CD14-positive monocyte (primary cell): Measurements from ENCODE around the gene AQP9. TPM values are rescaled to one million over a fixed set of nuclear protein-coding genes. Genes with fewer than 3 reads are reported as not detected.

Experiments
- DNase-seq, 3 donors: peaks; one replicate each; pipeline ENCODE4 v3.0.0-alpha.2; 2011 to 2022
- H2AFZ ChIP-seq: 2 replicates; pipeline ENCODE4 v1.6.0; 2012; ENCODE audit warnings: mild to moderate bottlenecking, low read depth, low read length, inconsistent platforms; ENCODE audit not compliant: insufficient read depth, poor library complexity, severe bottlenecking
- H3K27ac ChIP-seq, 2 donors: 1 replicate in 1 of 2; 2 replicates in 1 of 2; pipeline ENCODE4 v1.5.1; 2012 to 2013; ENCODE audit warnings: low read length in 2 of 2, control low read depth in 1 of 2, inconsistent platforms in 1 of 2, low read depth in 1 of 2, mild to moderate bottlenecking in 1 of 2
- H3K27me3 ChIP-seq, 2 donors: one replicate each; pipeline versions ENCODE4 v1.6.0 to v1.6.1; 2011 to 2013; ENCODE audit warnings: low read length in 2 of 2; ENCODE audit not compliant: control insufficient read depth in 2 of 2, insufficient read depth in 2 of 2
- H3K36me3 ChIP-seq, 2 donors: replicated peaks in 1 of 2; 1 replicate in 1 of 2; 2 replicates in 1 of 2; pipeline versions ENCODE4 v1.5.1 to v1.6.1; 2012 to 2013; ENCODE audit warnings: low read length in 2 of 2, control low read depth in 1 of 2, inconsistent platforms in 1 of 2, mild to moderate bottlenecking in 1 of 2; ENCODE audit not compliant: insufficient read depth in 2 of 2, control insufficient read depth in 1 of 2
- H3K4me1 ChIP-seq, 2 donors: 1 replicate in 1 of 2; 2 replicates in 1 of 2; pipeline versions ENCODE4 v1.5.1 to v1.6.1; 2012 to 2013; ENCODE audit warnings: low read length in 2 of 2, control low read depth in 1 of 2, inconsistent platforms in 1 of 2, mild to moderate bottlenecking in 1 of 2, moderate library complexity in 1 of 2; ENCODE audit not compliant: insufficient read depth in 2 of 2, control insufficient read depth in 1 of 2
- H3K4me2 ChIP-seq: replicated peaks from 2 replicates; pipeline ENCODE3; 2012; ENCODE audit warnings: low read length, moderate library complexity, mild to moderate bottlenecking; ENCODE audit not compliant: poor library complexity, severe bottlenecking; ENCODE audit errors: extremely low read depth
- H3K4me3 ChIP-seq, 3 experiments: fragments of 200-600 bp in 1 of 3; sonication (generic) in 1 of 3; replicated peaks in 1 of 3; 1 replicate in 2 of 3; 2 replicates in 1 of 3; pipeline ENCODE4 v1.5.1; 2011 to 2013; ENCODE audit warnings: low read length in 3 of 3, mild to moderate bottlenecking in 3 of 3, control low read depth in 2 of 3, low read depth in 2 of 3, inconsistent platforms in 1 of 3, moderate library complexity in 1 of 3
- H3K79me2 ChIP-seq: 2 replicates; pipeline ENCODE4 v1.6.0; 2012; ENCODE audit warnings: mild to moderate bottlenecking, control low read depth, inconsistent platforms, low read length, moderate library complexity; ENCODE audit not compliant: insufficient read depth
- H3K9ac ChIP-seq: 2 replicates; pipeline ENCODE4 v1.6.0; 2017; ENCODE audit warnings: low read length, mild to moderate bottlenecking; ENCODE audit not compliant: insufficient read depth, poor library complexity, severe bottlenecking
- H3K9me3 ChIP-seq, 2 donors: replicated peaks in 1 of 2; 1 replicate in 1 of 2; 2 replicates in 1 of 2; pipeline versions ENCODE4 v1.5.1 to v1.6.1; 2012 to 2013; ENCODE audit warnings: low read length in 2 of 2, control low read depth in 1 of 2; ENCODE audit not compliant: control insufficient read depth in 1 of 2, insufficient read depth in 1 of 2
- H4K20me1 ChIP-seq: 2 replicates; pipeline ENCODE4 v1.6.0; 2012; ENCODE audit warnings: mild to moderate bottlenecking, low read length, control low read depth, moderate library complexity; ENCODE audit not compliant: insufficient read depth
- H3K27ac Mint-ChIP-seq, 7 donors: one replicate each; pipeline ENCODE4 v1.8.0; 2020; ENCODE audit warnings: mild to moderate bottlenecking in 7 of 7, mixed read lengths in 7 of 7, moderate library complexity in 6 of 7, inconsistent platforms in 2 of 7
- H3K27me3 Mint-ChIP-seq, 3 donors: one replicate each; pipeline ENCODE4 v1.8.0; 2021 to 2022; ENCODE audit warnings: low read depth in 3 of 3, mild to moderate bottlenecking in 3 of 3, mixed read lengths in 3 of 3, moderate library complexity in 3 of 3, inconsistent platforms in 1 of 3
- H3K36me3 Mint-ChIP-seq, 2 donors: one replicate each; pipeline ENCODE4 v1.8.0; 2020; ENCODE audit warnings: mixed read lengths in 2 of 2, inconsistent platforms in 1 of 2, mild to moderate bottlenecking in 1 of 2
- H3K4me1 Mint-ChIP-seq: one replicate; pipeline ENCODE4 v1.8.0; 2020; ENCODE audit warnings: mild to moderate bottlenecking, mixed read lengths
- H3K4me3 Mint-ChIP-seq, 2 donors: one replicate each; pipeline ENCODE4 v1.8.0; 2020; ENCODE audit warnings: mild to moderate bottlenecking in 2 of 2, mixed read lengths in 2 of 2, moderate library complexity in 1 of 2
- H3K9me3 Mint-ChIP-seq, 7 donors: one replicate each; pipeline ENCODE4 v1.8.0; 2020 to 2022; ENCODE audit warnings: mixed read lengths in 7 of 7, mild to moderate bottlenecking in 6 of 7, moderate library complexity in 6 of 7, inconsistent platforms in 2 of 7
- CTCF ChIP-seq: fragments of 200-600 bp; IDR thresholded peaks from one replicate; pipeline ENCODE4 v1.8.0; 2022; ENCODE audit warnings: antibody characterized with exemption, mild to moderate bottlenecking
- WGBS: methylation state at CpG from one replicate; pipeline ENCODE4 v1.1.5; 2013; ENCODE audit warnings: missing lambda C conversion rate; ENCODE audit not compliant: insufficient coverage; 5-methylcytosine and 5-hydroxymethylcytosine counted together
- intact Hi-C, 2 donors: fragments of 100-400 bp; cut with micrococcal nuclease; formaldehyde crosslinking; loops; one replicate each; pipeline versions ENCODE4 v1.15.0 to v1.15.1; 2023
- polyA plus RNA-seq, 3 donors: library from polyadenylated mRNA; depleted of rRNA in 1 of 3; unstranded in 2 of 3; stranded (reverse) in 1 of 3; fragments of 300-500 nt in 2 of 3; fragments of >200 nt in 1 of 3; fragmentation: Illumina TruSeq in 2 of 3; gene quantifications; 1 replicate in 2 of 3; 2 replicates in 1 of 3; pipeline ENCODE4 v1.2.3, GENCODE V29; 2012 to 2021

Gene AQP9
- polyA plus RNA-seq, 3 donors, result 35.6 to 141 (median 112) TPM

- H3K4me1 Mint-ChIP-seq, result no peaks in the 10 kb centered on the region
- H3K79me2 ChIP-seq, result no peaks in the 10 kb centered on the region
- no peak overlapping the region for H3K9ac ChIP-seq
- no peaks in the 10 kb centered on the region for H3K36me3 Mint-ChIP-seq
- H3K27ac ChIP-seq, result no peak overlapping the region
- H3K9me3 ChIP-seq, result no peaks in the 10 kb centered on the region
- H3K4me1 ChIP-seq, result no peaks in the 10 kb centered on the region
- H3K4me3 ChIP-seq, result no peak overlapping the region
- H3K9me3 Mint-ChIP-seq, result no peaks in the 10 kb centered on the region
- no peak overlapping the region for H3K4me3 Mint-ChIP-seq
- TF ChIP-seq CTCF, result no peak
- no peaks in the 10 kb centered on the region for H3K27me3 Mint-ChIP-seq
- no peaks in the 10 kb centered on the region for H3K27me3 ChIP-seq
- no peaks in the 10 kb centered on the region for H3K36me3 ChIP-seq
- no CpG with 5 or more reads among the region's 2 CpGs for WGBS
- intact Hi-C loops, result no loop called here
- no peak overlapping the region for H3K4me2 ChIP-seq
- peak overlapping the region in 1 of 7 donors; percentile 45 for H3K27ac Mint-ChIP-seq
- H4K20me1 ChIP-seq, result no peaks in the 10 kb centered on the region
- H2AFZ ChIP-seq, result no peak overlapping the region
- no peak for DNase-seq
Observed at GRCh38 chr15:58222679-58223078, 84.5 kb downstream of the AQP9 start.

GRCh38 chr15:58223432-58223831, 85.3 kb downstream of the AQP9 start:
- Histone ChIP-seq H3K9me3 (no peaks in the 10 kb centered on the region), H3K9ac (no peak overlapping the region), H3K4me2 (no peak overlapping the region), H3K27me3 (no peaks in the 10 kb centered on the region), H3K4me1 (no peaks in the 10 kb centered on the region), H3K36me3 (no peaks in the 10 kb centered on the region), H3K27ac (no peak overlapping the region), H3K4me3 (no peak overlapping the region), H2AFZ (no peak overlapping the region), H3K79me2 (no peaks in the 10 kb centered on the region), H4K20me1 (no peaks in the 10 kb centered on the region)
- no peak overlapping the region for H3K4me3 Mint-ChIP-seq
- no peaks in the 10 kb centered on the region for H3K36me3 Mint-ChIP-seq
- H3K9me3 Mint-ChIP-seq, result no peaks in the 10 kb centered on the region
- intact Hi-C loops, result no loop called here
- H3K27me3 Mint-ChIP-seq, result no peaks in the 10 kb centered on the region
- no peak for DNase-seq
- peaks cover 4% of the 10 kb centered on the region for H3K4me1 Mint-ChIP-seq
- no CpG with 5 or more reads among the region's 3 CpGs for WGBS
- H3K27ac Mint-ChIP-seq, result no peak overlapping the region
- TF ChIP-seq CTCF, result no peak
